HG03025 (cell line): ENCODE measurements around the gene FNDC10.

ENCODE experiments used
- ATAC-seq: cut with Tn5 transposase; IDR thresholded peaks from one replicate; pipeline ENCODE4 v1.9.1; 2021; ENCODE audit warnings: mild to moderate bottlenecking, moderate library complexity; ENCODE audit not compliant: unreplicated experiment, low FRiP score

Gene FNDC10

DNA sequence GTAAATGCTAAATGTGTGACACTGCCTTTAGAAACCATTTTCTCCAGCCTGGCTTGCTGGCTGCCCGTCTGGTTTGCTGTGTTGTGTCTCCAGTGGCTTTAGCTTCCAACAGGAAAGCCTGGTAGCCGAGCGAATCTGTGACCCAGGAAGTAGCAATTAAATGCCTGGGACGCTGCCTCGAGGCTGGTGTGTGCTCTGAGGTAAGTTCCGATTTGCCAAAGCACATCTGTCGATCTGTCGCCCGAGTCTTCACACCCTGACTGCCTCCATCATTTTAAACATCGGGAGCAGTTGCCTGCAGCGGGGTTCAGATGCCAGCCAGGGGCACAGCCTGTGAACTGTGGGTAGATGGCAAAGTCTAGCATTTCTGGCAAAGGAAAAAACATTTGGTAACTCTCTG is 17.6 kb upstream of the FNDC10 start:
- ATAC-seq = no peak

DNA sequence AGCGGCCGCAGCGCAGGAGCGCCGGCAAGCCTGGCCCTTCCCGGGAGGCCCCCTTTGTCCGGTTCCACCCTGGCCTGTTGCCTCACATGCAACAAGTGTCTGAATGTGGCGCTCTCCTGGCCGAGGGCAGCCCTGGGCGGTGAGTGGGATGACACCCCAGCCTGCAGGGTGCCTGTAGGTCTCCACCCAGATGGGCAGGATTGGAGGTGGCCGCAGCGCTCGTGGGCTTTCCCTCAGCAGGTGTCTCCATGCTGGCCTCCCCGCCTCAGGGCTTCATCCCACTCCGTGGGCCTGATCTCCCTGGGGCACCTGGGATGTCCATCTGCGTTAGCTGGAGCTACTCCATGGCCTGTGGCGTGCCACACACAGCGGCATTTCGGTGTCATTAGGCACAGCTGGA is 16.9 kb upstream of the FNDC10 start:
- no peak for ATAC-seq

DNA sequence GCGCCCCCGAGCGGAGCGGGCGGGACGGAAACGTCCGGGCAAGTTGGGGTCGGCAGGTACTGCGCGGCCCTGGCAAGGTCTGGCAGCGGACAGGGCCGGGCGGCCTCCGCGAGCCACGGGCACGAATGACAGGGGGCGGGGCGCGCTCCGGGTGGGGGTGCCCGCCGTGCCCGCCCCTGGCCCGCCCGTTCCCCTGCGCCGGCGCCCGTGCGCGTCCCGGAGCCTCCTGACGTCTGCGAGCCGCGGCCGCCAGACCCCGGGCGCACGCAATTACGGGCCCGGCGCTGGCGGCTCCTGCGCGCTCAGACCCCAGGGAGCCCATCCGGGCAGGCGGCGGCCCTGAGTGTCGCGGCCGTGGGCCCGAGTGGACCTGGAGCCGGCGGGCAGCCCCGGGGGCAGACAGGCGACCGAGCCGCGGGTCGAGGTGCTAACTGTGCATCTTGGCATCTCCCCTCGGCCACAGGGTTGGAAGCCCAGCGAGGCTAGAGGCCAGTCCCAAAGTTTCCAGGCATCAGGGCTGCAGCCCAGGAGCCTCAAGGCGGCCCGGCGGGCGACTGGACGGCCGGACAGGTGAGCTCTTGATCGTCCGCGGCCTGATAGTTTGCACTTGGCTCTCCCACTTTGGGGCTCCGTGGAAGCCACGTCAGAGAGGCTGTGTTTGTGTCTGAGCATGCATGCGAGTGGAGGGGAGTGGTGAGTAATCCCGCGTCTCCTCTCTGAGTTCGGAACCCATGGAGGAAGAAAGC is 16.3 kb upstream of the FNDC10 start:
- ATAC-seq = peak; percentile 18

DNA sequence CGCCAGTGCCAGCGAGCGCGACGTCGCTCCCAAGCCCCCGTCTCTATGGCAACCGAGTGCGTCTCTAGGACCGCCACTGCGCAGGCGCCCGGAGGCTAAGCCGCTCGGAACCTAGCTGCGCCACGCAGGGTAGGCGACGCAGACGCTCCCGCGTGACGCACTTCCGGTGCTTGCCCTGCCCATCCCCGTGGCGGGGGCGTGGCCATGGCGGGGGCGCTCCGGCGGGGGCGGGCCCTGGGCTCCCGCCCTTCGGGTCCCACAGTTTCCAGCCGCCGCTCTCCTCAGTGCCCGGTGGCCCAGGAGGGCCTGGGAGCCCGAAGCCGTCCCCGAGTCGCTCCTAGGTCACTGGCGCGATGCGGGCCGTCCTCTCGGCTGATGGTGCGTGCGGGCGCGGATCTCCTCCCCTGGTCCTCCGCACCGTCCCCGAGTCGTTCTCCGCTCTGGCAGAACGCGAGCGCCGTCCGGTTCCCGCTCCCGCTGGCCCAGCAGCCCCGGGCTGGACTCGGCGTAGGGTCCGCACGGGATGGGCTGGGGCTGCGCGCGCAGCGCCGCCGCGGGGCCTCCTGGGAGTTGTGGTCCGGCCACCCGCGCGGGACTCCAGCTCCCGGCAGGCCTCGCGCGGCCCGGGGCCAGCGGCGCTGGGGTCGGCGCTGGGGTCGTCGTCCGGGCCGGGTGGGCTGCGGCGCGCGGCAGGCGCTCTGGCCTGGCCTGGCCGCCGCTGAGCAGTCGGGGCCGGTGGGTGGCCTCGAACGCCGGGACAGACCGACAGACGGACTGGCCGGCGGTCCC is 15.5 kb upstream of the FNDC10 start, which contains the start of gene MIB2:
MIB2 (plus strand) TSS at position 245 of the 789 bp plus-strand sequence. CDS start 7,953 bp downstream, outside the sequence.
- ATAC-seq = peak; percentile 67

DNA sequence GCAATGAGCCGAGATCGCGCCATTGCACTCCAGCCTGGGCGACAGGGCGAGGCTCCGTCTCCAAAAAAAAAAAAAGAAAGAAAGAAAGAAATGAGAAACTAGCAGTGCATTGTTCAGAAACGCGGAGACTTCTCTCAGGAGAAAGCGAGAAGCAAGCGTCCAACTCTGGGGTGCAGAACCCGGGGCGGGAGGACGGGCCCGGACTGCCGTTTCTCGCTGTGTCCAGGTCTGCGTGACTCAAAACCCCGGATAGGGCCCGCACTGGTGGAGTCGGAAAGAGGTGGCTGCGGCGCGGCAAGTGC is 15.0 kb upstream of the FNDC10 start:
- no peak for ATAC-seq

DNA sequence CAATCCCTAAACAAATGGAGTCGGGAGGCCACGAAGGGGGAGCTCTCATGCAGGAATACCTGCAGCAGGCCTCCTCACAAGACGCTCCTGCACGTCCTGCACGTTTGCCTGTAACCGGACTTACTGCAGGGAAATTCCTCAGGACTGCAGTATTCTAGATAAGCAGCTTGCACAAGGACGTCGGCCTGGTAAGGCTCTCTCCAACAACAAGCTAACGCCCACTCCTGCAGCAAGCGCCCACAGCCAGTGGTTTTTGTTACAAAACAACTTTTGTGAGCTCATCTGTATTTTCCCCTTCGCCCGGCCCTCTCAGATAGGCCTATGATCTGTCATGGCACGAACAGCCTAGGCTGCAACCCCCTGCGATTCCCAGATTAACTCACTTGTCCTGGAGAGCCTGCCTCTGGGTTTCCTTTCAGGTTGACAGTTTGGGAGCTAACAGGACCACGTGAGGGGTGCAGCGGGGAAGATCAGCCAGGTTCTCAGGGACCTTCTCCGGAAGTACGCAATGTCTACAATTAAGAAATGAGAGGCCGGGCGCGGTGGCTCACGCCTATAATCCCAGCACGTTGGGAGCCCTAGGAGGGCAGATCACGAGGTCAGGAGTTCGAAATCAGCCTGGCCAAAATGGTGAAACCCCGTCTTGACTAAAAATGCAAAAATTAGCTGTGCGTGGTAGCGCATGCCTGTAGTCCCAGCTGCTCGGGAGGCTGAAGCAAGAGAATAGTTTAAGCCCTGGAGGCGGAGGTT is 14.4 kb upstream of the FNDC10 start:
- ATAC-seq = no peak

DNA sequence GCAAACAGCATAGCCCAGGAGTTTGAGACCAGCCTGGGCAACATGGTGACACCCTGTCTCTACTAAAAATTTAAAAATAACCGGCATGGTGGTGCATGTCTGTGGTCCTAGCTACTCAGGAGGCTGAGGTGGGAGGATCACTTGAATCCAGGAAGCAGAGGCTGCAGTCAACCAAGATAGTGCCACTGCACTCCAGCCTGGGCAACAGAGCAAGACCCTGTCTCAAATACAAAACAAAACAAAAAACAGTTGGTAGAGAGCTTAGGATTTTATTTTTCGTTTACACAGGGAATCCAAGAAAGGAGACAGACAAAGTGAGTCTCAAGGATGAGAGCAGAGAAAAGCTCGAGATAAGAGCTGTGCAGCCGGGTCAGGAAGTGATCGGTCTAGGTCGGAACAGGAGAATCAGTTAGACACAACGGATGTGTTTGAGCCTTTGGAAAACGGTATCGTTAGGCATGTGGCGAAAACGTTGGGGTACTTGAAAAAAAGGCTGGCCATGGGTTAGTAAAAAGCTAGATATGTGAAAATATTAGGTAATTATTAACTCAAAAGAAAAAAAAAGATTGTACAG is 13.7 kb upstream of the FNDC10 start:
- ATAC-seq = no peak

DNA sequence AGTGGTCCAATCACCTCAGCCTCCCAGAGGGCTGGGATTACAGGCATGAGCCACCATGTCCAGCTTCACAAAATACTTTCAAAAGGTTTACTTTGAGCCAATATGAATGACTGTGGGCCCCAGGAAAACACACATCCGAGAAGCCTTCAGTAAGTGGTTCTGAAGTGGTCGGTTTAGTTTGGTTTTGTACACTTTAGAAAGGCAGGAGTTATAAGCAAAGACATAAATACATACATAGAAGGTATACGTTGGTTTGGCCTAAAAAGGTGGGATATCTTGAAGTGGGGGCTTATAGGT is 12.1 kb upstream of the FNDC10 start:
- no peak for ATAC-seq

DNA sequence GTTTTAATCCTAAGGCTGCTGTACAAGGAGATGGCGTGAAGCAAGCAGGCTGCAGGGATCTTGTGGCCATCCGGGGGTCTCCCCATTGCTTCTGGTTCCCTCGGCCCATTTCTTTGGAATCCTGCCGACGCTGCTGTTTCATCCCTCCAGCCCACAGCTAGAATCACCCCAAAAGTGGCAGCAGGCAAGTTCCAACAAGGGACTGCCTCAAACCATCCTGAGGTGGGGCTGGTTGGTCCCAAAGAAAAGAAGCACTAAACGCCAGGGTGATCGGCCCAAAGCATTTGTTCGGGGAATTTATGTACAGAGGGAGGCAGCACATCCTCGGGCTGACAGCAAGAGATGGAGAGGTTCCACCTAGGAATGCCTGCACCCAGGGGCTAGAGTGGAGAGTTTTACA is 10.9 kb upstream of the FNDC10 start:
- ATAC-seq = no peak

DNA sequence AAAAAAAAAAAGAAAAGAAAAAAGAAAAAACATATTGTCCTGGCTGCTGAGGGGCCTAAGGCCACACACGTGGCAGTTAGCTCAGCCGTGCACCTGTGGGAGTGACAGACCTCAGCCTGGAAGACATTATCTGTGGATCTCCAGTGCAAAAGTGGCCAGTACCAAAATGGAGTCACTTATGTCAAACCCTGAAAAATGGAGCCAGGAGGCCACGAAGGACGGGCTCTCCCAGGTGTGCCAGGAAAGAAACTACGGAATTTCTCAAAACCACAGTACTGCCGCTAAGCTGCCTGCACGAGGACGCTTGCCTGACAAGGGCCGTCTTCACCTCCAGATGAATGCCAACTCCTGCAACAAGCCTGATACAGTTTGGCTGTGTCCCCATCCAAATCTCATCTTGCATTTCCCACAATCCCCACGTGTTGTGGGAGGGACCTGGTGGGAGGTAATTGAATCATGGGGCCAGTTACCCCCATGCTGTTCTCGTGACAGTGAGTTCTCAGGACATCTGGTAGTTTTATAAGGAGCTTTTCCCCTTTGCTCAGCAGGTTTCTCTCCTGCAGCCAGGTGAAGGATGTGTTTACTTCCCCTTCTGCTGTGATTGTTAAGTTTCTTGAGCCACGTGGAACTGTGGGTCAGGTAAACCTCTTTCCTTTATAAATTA is 10.0 kb upstream of the FNDC10 start:
- ATAC-seq = no peak

DNA sequence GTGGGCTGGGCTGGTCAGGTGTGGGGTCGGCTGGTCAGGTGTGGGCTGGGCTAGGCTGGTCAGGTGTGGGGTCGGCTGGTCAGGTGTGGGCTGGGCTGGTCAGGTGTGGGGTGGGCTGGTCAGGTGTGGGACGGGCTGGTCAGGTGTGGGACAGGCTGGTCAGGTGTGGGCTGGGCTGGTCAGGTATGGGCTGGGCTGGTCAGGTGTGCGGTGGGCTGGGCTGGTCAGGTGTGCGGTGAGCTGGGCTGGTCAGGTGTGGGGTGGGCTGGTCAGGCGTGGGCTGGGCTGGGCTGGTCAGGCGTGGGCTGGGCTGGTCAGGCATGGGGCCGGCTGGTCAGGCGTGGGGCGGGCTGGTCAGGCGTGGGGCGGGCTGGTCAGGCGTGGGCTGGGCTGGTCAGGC is 6.3 kb upstream of the FNDC10 start:
- ATAC-seq = no peak

DNA sequence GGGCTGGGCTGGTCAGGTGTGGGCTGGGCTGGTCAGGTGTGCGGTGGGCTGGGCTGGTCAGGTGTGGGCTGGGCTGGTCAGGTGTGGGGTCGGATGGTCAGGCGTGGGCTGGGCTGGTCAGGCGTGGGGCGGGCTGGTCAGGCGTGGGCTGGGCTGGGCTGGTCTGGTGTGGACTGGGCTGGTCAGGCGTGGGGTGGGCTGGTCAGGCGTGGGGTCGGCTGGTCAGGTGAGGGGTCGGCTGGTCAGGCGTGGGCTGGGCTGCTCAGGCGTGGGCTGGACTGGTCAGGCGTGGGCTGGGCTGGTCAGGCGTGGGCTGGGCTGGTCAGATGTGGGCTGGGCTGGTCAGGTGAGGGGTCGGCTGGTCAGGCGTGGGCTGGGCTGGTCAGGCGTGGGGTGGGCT is 5.8 kb upstream of the FNDC10 start:
- ATAC-seq = no peak

DNA sequence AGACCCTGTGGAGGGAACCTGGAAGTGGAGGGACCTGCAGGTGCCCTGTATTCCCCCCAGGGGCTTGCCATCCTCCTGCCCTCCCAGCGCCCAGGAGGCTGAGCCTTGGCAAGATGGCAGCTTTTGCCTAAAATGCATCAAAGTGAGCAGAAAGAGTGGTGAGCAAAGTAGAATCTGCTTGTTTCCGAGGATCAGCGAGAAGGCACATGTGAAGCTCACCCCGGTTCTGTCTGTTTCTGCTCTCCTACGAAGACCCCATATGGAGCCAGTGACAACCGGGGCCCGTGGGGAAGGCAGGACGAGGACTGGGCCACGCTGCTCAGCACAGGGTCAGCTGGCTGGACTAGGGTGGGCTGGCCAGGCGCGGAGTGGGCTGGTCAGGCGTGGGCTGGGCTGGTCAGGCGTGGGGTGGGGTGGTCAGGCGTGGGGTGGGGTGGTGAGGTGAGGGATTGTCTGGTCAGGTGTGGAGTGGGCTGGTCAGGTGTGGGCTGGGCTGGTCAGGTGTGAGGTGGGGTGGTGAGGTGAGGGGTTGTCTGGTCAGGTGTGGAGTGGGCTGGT is 5.2 kb upstream of the FNDC10 start:
- no peak for ATAC-seq

DNA sequence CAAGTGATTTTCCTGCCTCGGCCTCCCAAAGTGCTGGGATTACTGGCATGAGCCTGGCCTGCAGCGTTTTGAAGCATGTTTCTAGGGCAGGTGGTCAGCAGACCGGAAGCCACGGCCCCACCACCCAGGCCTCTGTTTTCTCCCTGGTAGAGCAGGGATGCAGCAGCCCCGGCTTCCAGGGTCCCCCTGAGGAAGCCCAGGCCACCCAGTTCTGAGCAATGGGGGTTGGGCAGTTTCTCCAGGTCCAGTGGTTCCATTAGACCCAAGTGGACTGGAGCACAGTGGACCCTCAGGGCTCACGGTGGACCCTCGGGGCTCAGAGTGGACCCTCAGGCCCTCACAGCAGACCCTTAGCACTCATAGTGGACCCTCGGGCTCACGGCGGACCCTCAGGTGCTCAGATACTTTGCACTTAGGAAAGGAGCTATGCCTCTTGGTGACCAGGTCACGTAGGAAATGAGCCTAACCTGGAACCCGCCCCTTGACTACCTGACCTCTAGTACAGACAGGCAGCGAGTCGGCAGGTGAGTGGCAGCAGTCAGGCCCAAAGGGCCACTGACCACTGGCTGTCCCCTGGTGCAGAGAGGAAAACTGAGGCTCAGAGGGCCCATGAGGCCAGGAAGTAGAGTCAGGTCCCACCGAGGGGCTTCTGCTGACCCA is 4.6 kb upstream of the FNDC10 start:
- no peak for ATAC-seq

DNA sequence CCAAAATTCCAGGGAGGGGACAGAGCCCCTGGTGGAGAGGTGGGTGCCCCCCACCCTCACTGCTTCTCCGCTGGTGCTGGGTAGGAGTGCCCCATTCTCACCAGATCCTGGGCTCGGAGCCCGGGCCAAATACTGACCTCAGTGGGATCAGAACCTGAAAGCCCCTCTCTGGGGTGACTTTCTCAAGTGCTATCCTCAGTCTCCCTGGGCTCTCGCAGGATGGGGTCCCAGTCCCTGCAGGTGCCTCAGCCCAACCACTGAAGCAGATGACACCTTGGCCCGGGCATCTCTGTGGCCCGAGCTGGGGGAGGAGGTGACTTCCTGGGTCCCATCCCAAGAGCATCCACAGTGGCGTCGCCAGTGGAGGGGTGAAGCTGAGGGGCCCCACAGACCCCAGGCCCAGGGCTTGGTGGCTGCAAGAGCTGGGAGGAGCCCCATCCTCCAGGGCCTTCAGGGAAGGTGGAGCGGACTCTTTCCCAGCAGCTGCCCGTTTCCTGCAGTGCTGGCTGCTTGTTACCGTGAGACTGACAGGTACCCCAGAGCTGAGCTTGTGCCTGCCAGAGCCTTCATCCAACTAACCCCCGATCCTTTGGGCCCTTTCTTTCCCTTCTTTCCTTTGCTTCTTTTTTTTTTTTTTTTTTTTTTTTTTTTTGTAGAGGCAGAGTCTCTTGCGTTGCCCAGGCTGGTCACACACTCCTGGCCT is 3.9 kb upstream of the FNDC10 start:
- ATAC-seq = no peak

DNA sequence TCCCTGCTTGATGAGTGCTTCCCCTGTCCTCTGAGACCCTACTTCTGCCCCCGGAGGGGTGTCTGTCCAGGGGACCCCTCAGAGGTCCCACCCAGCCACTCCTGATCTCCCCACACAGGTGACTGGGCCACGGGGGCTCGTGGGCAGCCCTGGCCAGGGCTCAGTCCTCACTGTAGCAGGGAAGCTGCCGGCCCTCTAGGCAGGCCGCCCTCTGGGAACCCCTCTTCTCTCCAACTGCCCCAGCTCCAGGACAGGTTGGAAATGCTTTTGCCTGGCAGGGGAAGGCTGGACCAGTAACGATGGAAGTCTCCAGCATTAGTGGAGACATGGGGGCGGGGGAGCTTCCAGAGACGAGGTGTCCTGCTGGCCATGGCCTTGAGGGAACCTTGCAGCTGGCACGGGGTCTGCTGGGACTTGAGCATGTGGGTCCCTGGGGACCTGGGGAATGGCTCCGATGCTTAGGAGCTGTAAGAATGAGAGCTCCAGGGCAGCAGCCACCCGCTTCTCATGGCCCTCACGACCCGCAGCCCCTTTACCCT is 3.1 kb upstream of the FNDC10 start:
- no peak for ATAC-seq

DNA sequence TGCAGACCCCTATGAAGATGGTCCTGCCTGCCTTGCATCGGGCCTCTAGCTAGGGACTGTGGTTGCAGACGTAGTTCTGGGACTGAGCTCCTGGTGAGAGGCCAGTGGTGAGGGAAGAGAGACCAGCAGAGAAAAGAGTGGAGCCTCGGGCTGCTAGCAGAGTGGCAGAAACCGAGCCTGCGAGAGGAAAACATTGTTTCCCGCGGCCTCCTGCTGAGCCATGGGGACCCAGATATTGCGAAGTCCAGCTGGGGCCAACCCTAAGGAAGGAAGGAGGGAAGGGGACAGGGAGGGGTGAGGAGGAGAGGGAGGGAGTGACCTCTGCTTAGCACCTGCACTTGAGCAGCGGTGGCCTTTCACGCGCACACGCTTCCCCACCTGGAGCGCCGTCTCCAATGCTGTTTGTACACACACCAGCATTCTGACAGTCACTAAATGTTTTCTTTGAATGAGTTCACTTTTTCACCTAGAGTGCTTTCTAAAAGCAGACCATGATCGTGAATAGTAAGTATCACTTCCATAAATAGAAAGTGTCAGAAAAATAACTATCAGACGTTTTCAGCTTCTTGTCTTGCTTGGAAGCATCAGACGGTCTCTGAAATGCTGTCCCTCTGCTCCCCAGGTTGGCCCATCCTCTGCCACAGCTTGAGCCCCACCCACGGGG is 2.5 kb upstream of the FNDC10 start:
- no peak for ATAC-seq

DNA sequence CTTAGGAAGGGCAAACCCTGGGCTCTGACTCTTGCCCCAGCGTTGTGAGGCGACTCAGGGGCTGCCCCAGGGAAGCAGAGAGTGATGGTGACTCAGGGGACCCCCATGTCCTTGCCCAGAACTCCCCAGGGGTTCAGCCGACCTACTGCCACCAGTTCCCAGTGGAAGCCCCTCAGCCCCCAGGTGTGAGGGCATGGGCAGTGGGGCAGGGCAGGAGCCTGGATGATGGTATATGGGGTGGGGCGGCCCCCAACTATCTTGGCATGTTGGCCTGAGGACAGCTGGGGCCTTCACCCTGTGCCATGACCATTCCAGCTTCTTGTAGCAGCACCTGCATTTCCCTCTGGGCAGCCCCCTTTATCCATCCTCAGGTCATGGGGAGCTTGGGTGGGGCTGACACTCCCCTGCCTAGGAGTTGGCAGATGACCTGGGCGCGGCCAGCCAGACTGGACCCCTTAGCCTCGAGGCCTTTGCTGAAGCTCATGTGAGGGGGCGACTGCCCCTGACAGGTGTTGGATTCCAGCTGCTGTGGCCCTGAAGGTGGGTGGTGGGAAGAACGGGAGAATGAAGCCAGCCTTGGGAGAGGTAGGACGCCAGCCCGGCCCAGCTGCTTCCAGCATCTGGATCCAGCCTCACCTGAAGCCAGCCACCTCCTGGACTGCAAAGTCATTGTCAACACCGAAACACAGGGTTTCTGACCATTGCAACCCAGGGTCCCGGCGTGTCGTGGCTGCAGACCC is 1.8 kb upstream of the FNDC10 start:
- no peak for ATAC-seq
